Thyroid gland (tissue), 4 donors: Measurements from ENCODE around the gene MLPH. TPM values are rescaled to one million over a fixed set of nuclear protein-coding genes. Genes with fewer than 3 reads are reported as not detected.

ENCODE experiments used
- DNase-seq, 2 donors: peaks; one replicate each; pipeline ENCODE4 v3.0.0-alpha.2; 2019
- H3K27ac ChIP-seq, 3 donors: fragments of 200-600 bp; sonication (generic); 1 replicate in 2 of 3; 2 replicates in 1 of 3; pipeline ENCODE4 v1.5.1; 2016 to 2019; ENCODE audit warnings: mild to moderate bottlenecking in 1 of 3, moderate library complexity in 1 of 3
- H3K27me3 ChIP-seq: fragments of 200-600 bp; sonication (generic); one replicate; pipeline ENCODE4 v1.5.1; 2019
- H3K36me3 ChIP-seq, 2 donors: fragments of 200-600 bp; sonication (generic); one replicate each; pipeline ENCODE4 v1.5.1; 2016 to 2019
- H3K4me1 ChIP-seq, 2 donors: fragments of 200-600 bp; sonication (generic); one replicate each; pipeline ENCODE4 v1.5.1; 2017 to 2019
- H3K4me3 ChIP-seq, 3 donors: fragments of 200-600 bp; sonication (generic); replicated peaks in 1 of 3; 1 replicate in 2 of 3; 2 replicates in 1 of 3; pipeline ENCODE4 v1.5.1; 2016; ENCODE audit warnings: mild to moderate bottlenecking in 1 of 3
- H3K9me3 ChIP-seq: fragments of 200-600 bp; sonication (generic); one replicate; pipeline ENCODE4 v1.5.1; 2017
- CTCF ChIP-seq, 6 experiments: fragments of 200-600 bp in 3 of 6; fragments of 450-650 bp in 3 of 6; sonication (generic) in 3 of 6; IDR thresholded peaks; one replicate each; pipeline ENCODE4 v1.5.1; 2016 to 2019; ENCODE audit warnings: antibody characterized with exemption in 6 of 6, mild to moderate bottlenecking in 2 of 6, inconsistent platforms in 1 of 6, moderate library complexity in 1 of 6
- POLR2A ChIP-seq, 2 donors: fragments of 450-650 bp; IDR thresholded peaks; one replicate each; pipeline ENCODE4 v1.6.1; 2017; ENCODE audit warnings: antibody characterized with exemption in 2 of 2, mild to moderate bottlenecking in 2 of 2, moderate library complexity in 1 of 2
- WGBS, 2 donors: methylation state at CpG; one replicate each; pipeline ENCODE4 v1.1.5; 2017; 5-methylcytosine and 5-hydroxymethylcytosine counted together
- intact Hi-C: fragments of 100-400 bp; cut with DNase I; formaldehyde crosslinking; loops from one replicate; pipeline ENCODE4 v1.15.1; 2023
- total RNA-seq, 4 donors: library from RNA; depleted of rRNA; stranded (reverse); fragments of >200 nt; gene quantifications; one replicate each; pipeline ENCODE4 v1.2.3, GENCODE V29; 2016

Gene MLPH
- total RNA-seq: 100 to 1,000 TPM in 1 of 4 donors, 10 to 100 TPM in 3; 41.3 to 107 (median 58.6) TPM

GRCh38 chr2:237486819-237487448 lies at the start of gene MLPH:
Gene MLPH, plus strand, starts transcription at chr2:237487251. Its CDS starts 6,176 bp downstream, at chr2:237493427.
- Histone ChIP-seq H3K9me3 (no peaks in the 10 kb centered on the region), H3K27ac (peak within 1 kb of the TSS; percentile 94 to 98 (median 97)), H3K27me3 (no peaks in the 10 kb centered on the region), H3K4me3 (peak within 1 kb of the TSS; percentile 35 to 57 (median 41)), H3K4me1 (peaks cover 46 to 66% of the 10 kb centered on the region in 2 donors), H3K36me3 (no peaks in the 10 kb centered on the region)
- TF ChIP-seq POLR2A (IDR thresholded peaks at IDR 0.05) (peak; percentile 81 to 99), CTCF (IDR thresholded peaks at IDR 0.05) (no peak)
- WGBS, 2 donors: 1 to 5% methylated on average over 20 to 23 of the region's 63 CpGs
- intact Hi-C loops: no loop called here
- peak; percentile 79 to 80 for DNase-seq

GRCh38 chr2:237437566-237437965 lies 49.5 kb upstream of the MLPH start:
- Histone ChIP-seq H3K4me1 (peaks cover 2 to 37% of the 10 kb centered on the region in 2 donors), H3K27ac (no peak overlapping the region), H3K9me3 (no peaks in the 10 kb centered on the region), H3K4me3 (no peak overlapping the region), H3K27me3 (no peaks in the 10 kb centered on the region), H3K36me3 (no peaks in the 10 kb centered on the region)
- DNase-seq: no peak
- WGBS, 2 donors: 77 to 82% methylated on average over 3 to 4 of the region's 5 CpGs
- intact Hi-C loops: no loop called here
- TF ChIP-seq CTCF (IDR thresholded peaks at IDR 0.05) (no peak), POLR2A (IDR thresholded peaks at IDR 0.05) (no peak)

- Histone ChIP-seq H3K36me3 (no peaks in the 10 kb centered on the region), H3K4me3 (no peak overlapping the region), H3K27me3 (no peaks in the 10 kb centered on the region), H3K9me3 (no peaks in the 10 kb centered on the region), H3K4me1 (peaks cover 0 to 29% of the 10 kb centered on the region in 2 donors), H3K27ac (no peak overlapping the region)
- no peak for TF ChIP-seq POLR2A (IDR thresholded peaks at IDR 0.05)
- peak in 1 of 6 experiments; percentile 11 for TF ChIP-seq CTCF (IDR thresholded peaks at IDR 0.05)
- DNase-seq: peak; percentile 49 to 52
- intact Hi-C loops: no loop called here
- 57 to 64% methylated on average over 8 of the region's 8 CpGs for WGBS, 2 donors
Measured at GRCh38 chr2:237438080-237438940, 48.7 kb upstream of the MLPH start.

- no peaks in the 10 kb centered on the region for H3K9me3 ChIP-seq
- H3K4me1 ChIP-seq: peaks cover 0 to 14% of the 10 kb centered on the region in 2 donors
- H3K27ac ChIP-seq: no peak overlapping the region
- H3K4me3 ChIP-seq: no peak overlapping the region
- DNase-seq: no peak
- WGBS, 2 donors: 44 to 53% methylated on average over 2 of the region's 2 CpGs
- H3K36me3 ChIP-seq: no peaks in the 10 kb centered on the region
- intact Hi-C loops: no loop called here
- TF ChIP-seq CTCF (IDR thresholded peaks at IDR 0.05) (no peak), POLR2A (IDR thresholded peaks at IDR 0.05) (no peak)
- no peaks in the 10 kb centered on the region for H3K27me3 ChIP-seq
Measured at GRCh38 chr2:237440819-237441281, 46.2 kb upstream of the MLPH start.
